ENCODE results near the gene MRPL12.

The MRPL12 gene

GRCh38 chr17:81697261-81698044 lies 5.7 kb upstream of the MRPL12 start:
- no peak for TF ChIP-seq CTCF (IDR thresholded peaks at IDR 0.05; ENCODE audit: insufficient read depth, low read length)
- no peak for TF ChIP-seq GABPA (IDR thresholded peaks at IDR 0.05; ENCODE audit: low read depth)
- peak; percentile 22; the same call in 1 of the 2 replicates for TF ChIP-seq POLR2AphosphoS5 (IDR thresholded peaks at IDR 0.05; ENCODE audit: low read depth)
- no peak for DNase-seq (ENCODE audit: low read depth in 1 of 2, low spot score in 1 of 2)
- Histone ChIP-seq H3K27ac (replicated peaks) (no peak overlapping the region), H3K4me3 (replicated peaks; ENCODE audit: insufficient read depth, low read length) (no peak overlapping the region), H3K27me3 (ENCODE audit: insufficient read depth, poor library complexity, severe bottlenecking) (no peaks in the 10 kb centered on the region)

- H3K4me3 ChIP-seq (replicated peaks; ENCODE audit: insufficient read depth, low read length) = peak overlapping the region; percentile 84; the same call in 1 of the 2 replicates
Measured at GRCh38 chr17:81700353-81701287, 2.5 kb upstream of the MRPL12 start.

GRCh38 chr17:81701288-81702071 lies 1.7 kb upstream of the MRPL12 start:
- H3K4me3 ChIP-seq (replicated peaks; ENCODE audit: insufficient read depth, low read length) = peak overlapping the region; percentile 84
- no peaks in the 10 kb centered on the region for H3K27me3 ChIP-seq (ENCODE audit: insufficient read depth, poor library complexity, severe bottlenecking)
- peak overlapping the region; percentile 95 for H3K27ac ChIP-seq (replicated peaks)
- DNase-seq (ENCODE audit: low read depth in 1 of 2, low spot score in 1 of 2) = peak in 1 of 2 experiments; percentile 63
- TF ChIP-seq GABPA (IDR thresholded peaks at IDR 0.05; ENCODE audit: low read depth) (no peak), POLR2AphosphoS5 (IDR thresholded peaks at IDR 0.05; ENCODE audit: low read depth) (no peak; the same call in 1 of the 2 replicates), CTCF (IDR thresholded peaks at IDR 0.05; ENCODE audit: insufficient read depth, low read length) (peak; percentile 4), REST (IDR thresholded peaks at IDR 0.05; ENCODE audit: insufficient replicate concordance, low read depth) (no peak)

More at GRCh38 chr17:81700353-81701287, 2.5 kb upstream of the MRPL12 start:
- Histone ChIP-seq H3K27ac (replicated peaks) (peak overlapping the region; percentile 95), H3K27me3 (ENCODE audit: insufficient read depth, poor library complexity, severe bottlenecking) (no peaks in the 10 kb centered on the region)
- TF ChIP-seq REST (IDR thresholded peaks at IDR 0.05; ENCODE audit: insufficient replicate concordance, low read depth) (no peak), GABPA (IDR thresholded peaks at IDR 0.05; ENCODE audit: low read depth) (no peak)
- no peak for DNase-seq (ENCODE audit: low read depth in 1 of 2, low spot score in 1 of 2)

Data from HL-60 (cell line).